Measurements from ENCODE around the gene APOE. TPM values are rescaled to one million over a fixed set of nuclear protein-coding genes. Genes with fewer than 3 reads are reported as not detected.

The APOE gene
- total RNA-seq, 1 experiment from 2014 or later: 530 TPM

DNA sequence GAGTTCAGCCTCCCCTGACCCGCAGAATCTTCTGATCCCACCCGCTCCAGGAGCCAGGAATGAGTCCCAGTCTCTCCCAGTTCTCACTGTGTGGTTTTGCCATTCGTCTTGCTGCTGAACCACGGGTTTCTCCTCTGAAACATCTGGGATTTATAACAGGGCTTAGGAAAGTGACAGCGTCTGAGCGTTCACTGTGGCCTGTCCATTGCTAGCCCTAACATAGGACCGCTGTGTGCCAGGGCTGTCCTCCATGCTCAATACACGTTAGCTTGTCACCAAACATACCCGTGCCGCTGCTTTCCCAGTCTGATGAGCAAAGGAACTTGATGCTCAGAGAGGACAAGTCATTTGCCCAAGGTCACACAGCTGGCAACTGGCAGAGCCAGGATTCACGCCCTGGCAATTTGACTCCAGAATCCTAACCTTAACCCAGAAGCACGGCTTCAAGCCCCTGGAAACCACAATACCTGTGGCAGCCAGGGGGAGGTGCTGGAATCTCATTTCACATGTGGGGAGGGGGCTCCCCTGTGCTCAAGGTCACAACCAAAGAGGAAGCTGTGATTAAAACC lies 1.1 kb upstream of the APOE start:
- H3K23ac ChIP-seq (ENCODE audit: insufficient read length, low read depth, low read length): no peak overlapping the region
- H3K27me3 Mint-ChIP-seq (ENCODE audit: low read depth): no peaks in the 10 kb centered on the region
- H4K20me1 ChIP-seq (ENCODE audit: control insufficient read depth, insufficient read depth, insufficient read length): no peaks in the 10 kb centered on the region
- peak overlapping the region in 2 of 3 experiments; percentile 44 to 76; a peak in 3 of 7 replicates for H3K27ac Mint-ChIP-seq
- H3K14ac ChIP-seq (ENCODE audit: insufficient read depth, low read length): no peak overlapping the region
- H2BK12ac ChIP-seq (ENCODE audit: insufficient read length, low read depth, low read length): no peak overlapping the region
- H3K9me3 ChIP-seq (ENCODE audit: control insufficient read depth, low read depth, low read length): no peaks in the 10 kb centered on the region
- no peak overlapping the region for H3K9ac ChIP-seq (ENCODE audit: extremely low read depth, insufficient read length, low read length)
- no peak overlapping the region for H3K4me2 ChIP-seq (ENCODE audit: insufficient read depth, insufficient read length, low read length)
- TF ChIP-seq, protein P1, sequence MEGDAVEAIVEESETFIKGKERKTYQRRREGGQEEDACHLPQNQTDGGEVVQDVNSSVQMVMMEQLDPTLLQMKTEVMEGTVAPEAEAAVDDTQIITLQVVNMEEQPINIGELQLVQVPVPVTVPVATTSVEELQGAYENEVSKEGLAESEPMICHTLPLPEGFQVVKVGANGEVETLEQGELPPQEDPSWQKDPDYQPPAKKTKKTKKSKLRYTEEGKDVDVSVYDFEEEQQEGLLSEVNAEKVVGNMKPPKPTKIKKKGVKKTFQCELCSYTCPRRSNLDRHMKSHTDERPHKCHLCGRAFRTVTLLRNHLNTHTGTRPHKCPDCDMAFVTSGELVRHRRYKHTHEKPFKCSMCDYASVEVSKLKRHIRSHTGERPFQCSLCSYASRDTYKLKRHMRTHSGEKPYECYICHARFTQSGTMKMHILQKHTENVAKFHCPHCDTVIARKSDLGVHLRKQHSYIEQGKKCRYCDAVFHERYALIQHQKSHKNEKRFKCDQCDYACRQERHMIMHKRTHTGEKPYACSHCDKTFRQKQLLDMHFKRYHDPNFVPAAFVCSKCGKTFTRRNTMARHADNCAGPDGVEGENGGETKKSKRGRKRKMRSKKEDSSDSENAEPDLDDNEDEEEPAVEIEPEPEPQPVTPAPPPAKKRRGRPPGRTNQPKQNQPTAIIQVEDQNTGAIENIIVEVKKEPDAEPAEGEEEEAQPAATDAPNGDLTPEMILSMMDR (conservative IDR thresholded peaks at IDR 0.05): peak; percentile 68
- H3K4me1 Mint-ChIP-seq: peaks cover 11 to 27% of the 10 kb centered on the region in 2 experiments
- H3K36me3 Mint-ChIP-seq (ENCODE audit: insufficient read depth in 1 of 3, low read depth in 3 of 3): peaks cover 28 to 68% (median 58%) of the 10 kb centered on the region in 3 experiments; a peak in 6 of 7 replicates
- H2BK5ac ChIP-seq (ENCODE audit: insufficient read length, low read length): no peak overlapping the region
- H3K23me2 ChIP-seq (ENCODE audit: insufficient read length, low read depth, low read length, poor library complexity, severe bottlenecking): no peaks in the 10 kb centered on the region
- H2BK120ac ChIP-seq (ENCODE audit: low read depth, low read length, poor library complexity, severe bottlenecking): no peak overlapping the region
- no peaks in the 10 kb centered on the region for H3K79me1 ChIP-seq (ENCODE audit: insufficient read depth, low read depth, low read length, poor library complexity, severe bottlenecking)
- no peak overlapping the region for H2AFZ ChIP-seq (ENCODE audit: low read length)
- H3K4ac ChIP-seq (ENCODE audit: low read depth, low read length): no peak overlapping the region
- no peak overlapping the region for H2BK15ac ChIP-seq (ENCODE audit: low read depth, low read length)
- H3K56ac ChIP-seq (ENCODE audit: insufficient read length, low read depth, low read length): no peak overlapping the region
- H3K4me1 ChIP-seq (ENCODE audit: insufficient read depth, low read length): no peaks in the 10 kb centered on the region
- peak overlapping the region; percentile 92 to 99; a peak in 3 of 5 replicates for H3K4me3 Mint-ChIP-seq
- H3K27me3 ChIP-seq (ENCODE audit: insufficient read depth, low read length): no peaks in the 10 kb centered on the region
- H4K91ac ChIP-seq (ENCODE audit: insufficient read length, low read depth, low read length): no peak overlapping the region
- H3T11ph ChIP-seq (ENCODE audit: low read length): no peak overlapping the region
- no peak overlapping the region for H4K8ac ChIP-seq (replicated peaks; ENCODE audit: insufficient read length, low read depth, low read length)
- DNase-seq: peak; percentile 68
- H3K18ac ChIP-seq (ENCODE audit: insufficient read length, low read depth, low read length): no peak overlapping the region
- no peak overlapping the region for H3K27ac ChIP-seq (ENCODE audit: insufficient read length, low read depth, low read length)
- H4K5ac ChIP-seq (ENCODE audit: insufficient read length, low read depth, low read length): no peak overlapping the region
- H2BK20ac ChIP-seq (ENCODE audit: low read depth, low read length, poor library complexity, severe bottlenecking): no peak overlapping the region
- no peaks in the 10 kb centered on the region; the same call in 1 of the 2 replicates for H3K79me2 ChIP-seq (ENCODE audit: insufficient read depth, low read length)
- WGBS (ENCODE audit: extremely low coverage, insufficient read length, low lambda C conversion rate): no CpG with 5 or more reads among the region's 12 CpGs
- no peak overlapping the region for H2AK5ac ChIP-seq (ENCODE audit: insufficient read length, low read length)
- H3K9me3 Mint-ChIP-seq: no peaks in the 10 kb centered on the region
